Fibroblast of lung (primary cell): ENCODE data around the gene PLCH2.

ENCODE experiments used
- EZH2 ChIP-seq: IDR thresholded peaks from 2 replicates; pipeline ENCODE4 v1.5.1; 2012; ENCODE audit warnings: low read length, control low read depth, mild to moderate bottlenecking; ENCODE audit errors: missing control alignments
- TF ChIP-seq, protein P1 (sequence below), 2 donors: IDR thresholded peaks in 1 of 2; conservative IDR thresholded peaks in 1 of 2; 1 replicate in 1 of 2; 2 replicates in 1 of 2; pipeline ENCODE4 v1.5.1; 2011 to 2012; ENCODE audit warnings: low read length in 2 of 2, control low read depth in 1 of 2, inconsistent platforms in 1 of 2, low read depth in 1 of 2, mild to moderate bottlenecking in 1 of 2

- TF ChIP-seq, protein P1, sequence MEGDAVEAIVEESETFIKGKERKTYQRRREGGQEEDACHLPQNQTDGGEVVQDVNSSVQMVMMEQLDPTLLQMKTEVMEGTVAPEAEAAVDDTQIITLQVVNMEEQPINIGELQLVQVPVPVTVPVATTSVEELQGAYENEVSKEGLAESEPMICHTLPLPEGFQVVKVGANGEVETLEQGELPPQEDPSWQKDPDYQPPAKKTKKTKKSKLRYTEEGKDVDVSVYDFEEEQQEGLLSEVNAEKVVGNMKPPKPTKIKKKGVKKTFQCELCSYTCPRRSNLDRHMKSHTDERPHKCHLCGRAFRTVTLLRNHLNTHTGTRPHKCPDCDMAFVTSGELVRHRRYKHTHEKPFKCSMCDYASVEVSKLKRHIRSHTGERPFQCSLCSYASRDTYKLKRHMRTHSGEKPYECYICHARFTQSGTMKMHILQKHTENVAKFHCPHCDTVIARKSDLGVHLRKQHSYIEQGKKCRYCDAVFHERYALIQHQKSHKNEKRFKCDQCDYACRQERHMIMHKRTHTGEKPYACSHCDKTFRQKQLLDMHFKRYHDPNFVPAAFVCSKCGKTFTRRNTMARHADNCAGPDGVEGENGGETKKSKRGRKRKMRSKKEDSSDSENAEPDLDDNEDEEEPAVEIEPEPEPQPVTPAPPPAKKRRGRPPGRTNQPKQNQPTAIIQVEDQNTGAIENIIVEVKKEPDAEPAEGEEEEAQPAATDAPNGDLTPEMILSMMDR (conservative IDR thresholded peaks at IDR 0.05 in 1 of 2, IDR thresholded peaks at IDR 0.05 in 1 of 2; ENCODE audit: low read depth in 1 of 2, low read length in 2 of 2), result no peak
- TF ChIP-seq EZH2, result no peak
Measured at GRCh38 chr1:2506901-2507565, 30.9 kb downstream of the PLCH2 start.
